T-cell (primary cell): ENCODE data around the gene CNTRL. TPM values are rescaled to one million over a fixed set of nuclear protein-coding genes. Genes with fewer than 3 reads are reported as not detected.
A peak's percentile ranks its signal among the peaks of the same experiment; 100 is the strongest.

ENCODE experiments used
- ATAC-seq, 4 experiments: fragments of 200-7000 bp in 3 of 4; fragments of 150-1000 bp in 1 of 4; cut with Tn5 transposase; replicated peaks in 1 of 4; 1 replicate in 3 of 4; 2 replicates in 1 of 4; pipeline ENCODE4 v1.10.0; 2021; ENCODE audit warnings: moderate library complexity in 3 of 4, mild to moderate bottlenecking in 2 of 4, moderate number of reproducible peaks in 1 of 4
- CTCF ChIA-PET, 2 donors: fragments of 300-600 bp; sonication (Branson Sonifier 250); formaldehyde crosslinking; loops; one replicate each; lab custom pipeline; 2022; ENCODE audit warnings: antibody characterized with exemption in 2 of 2; lab: Charles Lee
- POLR2A ChIA-PET, 2 donors: fragments of 300-600 bp; sonication (Branson Sonifier 250); formaldehyde crosslinking; loops; one replicate each; lab custom pipeline; 2022; ENCODE audit warnings: antibody characterized with exemption in 2 of 2; lab: Charles Lee
- DNase-seq, 35 experiments: peaks; one replicate each; pipeline versions ENCODE4 v3.0.0 to v3.0.0-alpha.2; 2013 to 2023
- H3K27ac ChIP-seq: one replicate; pipeline ENCODE4 v1.5.1; 2013; ENCODE audit warnings: low read length
- H3K27me3 ChIP-seq, 2 experiments: replicated peaks in 1 of 2; 1 replicate in 1 of 2; 2 replicates in 1 of 2; pipeline versions ENCODE4 v1.6.1 to v1.7.0; 2013; ENCODE audit warnings: low read length in 1 of 2, mixed read lengths in 1 of 2; ENCODE audit not compliant: control insufficient read depth in 2 of 2, insufficient read depth in 2 of 2; ENCODE audit errors: extremely low read depth in 1 of 2
- H3K36me3 ChIP-seq, 2 donors: 1 replicate in 1 of 2; 2 replicates in 1 of 2; pipeline versions ENCODE4 v1.6.1 to v1.7.0; 2013; ENCODE audit warnings: low read length in 1 of 2; ENCODE audit not compliant: control insufficient read depth in 2 of 2, insufficient read depth in 1 of 2; ENCODE audit errors: extremely low read depth in 1 of 2
- H3K4me1 ChIP-seq, 2 experiments: 1 replicate in 1 of 2; 2 replicates in 1 of 2; pipeline versions ENCODE4 v1.6.1 to v1.7.0; 2013; ENCODE audit warnings: low read length in 2 of 2, mixed read lengths in 1 of 2; ENCODE audit not compliant: insufficient read depth in 2 of 2, control insufficient read depth in 1 of 2; ENCODE audit errors: extremely low read depth in 1 of 2
- H3K4me3 ChIP-seq, 2 donors: 1 replicate in 1 of 2; 2 replicates in 1 of 2; pipeline versions ENCODE4 v1.5.1 to v1.7.0; 2013; ENCODE audit warnings: mild to moderate bottlenecking in 2 of 2, low read length in 1 of 2, moderate library complexity in 1 of 2; ENCODE audit not compliant: control insufficient read depth in 1 of 2; ENCODE audit errors: extremely low read depth in 1 of 2
- H3K9me3 ChIP-seq: 2 replicates; pipeline ENCODE4 v1.7.0; 2013
- H3K27ac Mint-ChIP-seq, 2 donors: one replicate each; pipeline ENCODE4 v1.8.0; 2020 to 2021; ENCODE audit warnings: mild to moderate bottlenecking in 2 of 2, mixed read lengths in 2 of 2
- H3K27me3 Mint-ChIP-seq, 2 donors: one replicate each; pipeline ENCODE4 v1.8.0; 2021 to 2022; ENCODE audit warnings: mixed read lengths in 2 of 2
- H3K36me3 Mint-ChIP-seq: one replicate; pipeline ENCODE4 v1.8.0; 2021; ENCODE audit warnings: mixed read lengths
- H3K4me1 Mint-ChIP-seq, 3 donors: one replicate each; pipeline ENCODE4 v1.8.0; 2020 to 2022; ENCODE audit warnings: mixed read lengths in 3 of 3, mild to moderate bottlenecking in 1 of 3
- H3K4me3 Mint-ChIP-seq, 3 donors: one replicate each; pipeline ENCODE4 v1.8.0; 2020 to 2022; ENCODE audit warnings: mild to moderate bottlenecking in 3 of 3, mixed read lengths in 3 of 3, moderate library complexity in 3 of 3
- H3K9me3 Mint-ChIP-seq, 3 donors: one replicate each; pipeline ENCODE4 v1.8.0; 2020 to 2022; ENCODE audit warnings: mixed read lengths in 3 of 3
- WGBS: methylation state at CpG from one replicate; pipeline ENCODE4 v1.1.5; 2013; ENCODE audit warnings: missing lambda C conversion rate; ENCODE audit not compliant: insufficient coverage; 5-methylcytosine and 5-hydroxymethylcytosine counted together
- total RNA-seq, 35 experiments: library from RNA in 6 of 35; stranded (reverse) in 6 of 35; fragments of 120-200 nt in 1 of 35; gene quantifications; one replicate each; pipeline versions ENCODE4 v1.2.1 to v1.2.4 and lab custom pipeline; 2013 to 2026

CNTRL gene
- total RNA-seq, 5 donors from 2014 or later (not counting 1 experiment from before 2014, with no cell fraction given): 84.6 to 101 (median 93.7) TPM

DNA sequence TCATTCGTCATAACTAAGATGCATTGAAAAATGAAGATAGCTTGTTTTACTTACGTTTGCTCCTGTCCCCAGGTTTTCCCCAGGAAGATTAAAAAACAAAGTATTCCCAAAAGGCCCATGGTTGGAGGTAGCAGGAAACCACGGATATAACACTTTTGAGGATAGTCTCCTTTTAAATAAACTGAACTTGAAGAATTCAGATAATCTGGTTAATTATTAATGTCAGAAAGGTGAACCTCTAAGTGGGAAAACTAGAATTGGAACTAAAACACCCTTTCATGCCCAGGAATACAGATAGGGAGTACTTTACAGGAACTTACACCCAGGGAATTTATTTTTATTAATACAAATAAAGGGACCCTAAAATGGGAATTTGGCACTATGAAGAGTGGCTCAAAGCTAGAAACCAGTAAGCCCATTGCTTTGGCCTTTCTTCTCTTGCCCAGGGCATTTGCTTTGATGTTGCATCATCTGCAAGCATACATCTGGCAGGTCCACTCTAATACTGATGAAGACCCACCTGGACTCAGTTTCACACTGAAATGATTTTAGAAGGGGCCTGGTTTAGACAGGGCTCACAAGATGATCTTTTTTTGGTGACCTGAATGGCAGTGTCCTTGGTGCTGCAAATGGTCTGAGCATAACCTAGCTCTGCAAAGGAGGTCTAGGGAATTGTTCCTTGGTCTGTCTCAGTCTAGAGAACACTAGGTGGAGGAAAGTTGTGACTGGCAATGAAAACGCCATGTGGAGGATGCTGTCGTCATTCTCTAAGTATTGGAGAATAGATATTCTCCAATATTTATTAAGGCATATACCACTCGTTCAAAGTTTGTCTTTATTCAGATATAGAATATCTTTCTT is 24.4 kb upstream of the CNTRL start, which contains the start of gene C5:
C5 (minus strand) TSS at position 148 of the 861 bp plus-strand sequence; CDS start at position 119, 29 bp downstream.
- Mint-ChIP-seq H3K27me3 (no peaks in the 10 kb centered on the region), H3K27ac (no peak within 1 kb of the TSS), H3K9me3 (no peaks in the 10 kb centered on the region), H3K4me1 (no peaks in the 10 kb centered on the region), H3K36me3 (no peaks in the 10 kb centered on the region), H3K4me3 (no peak within 1 kb of the TSS)
- ChIA-PET POLR2A (interaction anchor here in 1 of 2 donors (0.6 kb wide), 1 partner anchor 164 kb away, joined by 3 read pairs; no protein-coding TSS in a partner anchor), CTCF (interaction anchor here (0.6 to 2.1 kb wide), 4 partner anchors 9 to 15 kb away, joined by 3 to 5 read pairs (median 3); no protein-coding TSS in a partner anchor)
- DNase-seq (no peak), ATAC-seq (no peak)
- no CpG with 5 or more reads among the region's 6 CpGs for WGBS
- Histone ChIP-seq H3K27ac (no peak within 1 kb of the TSS), H3K4me3 (no peak within 1 kb of the TSS), H3K4me1 (no peaks in the 10 kb centered on the region), H3K27me3 (no peaks in the 10 kb centered on the region), H3K9me3 (no peaks in the 10 kb centered on the region), H3K36me3 (no peaks in the 10 kb centered on the region)

DNA sequence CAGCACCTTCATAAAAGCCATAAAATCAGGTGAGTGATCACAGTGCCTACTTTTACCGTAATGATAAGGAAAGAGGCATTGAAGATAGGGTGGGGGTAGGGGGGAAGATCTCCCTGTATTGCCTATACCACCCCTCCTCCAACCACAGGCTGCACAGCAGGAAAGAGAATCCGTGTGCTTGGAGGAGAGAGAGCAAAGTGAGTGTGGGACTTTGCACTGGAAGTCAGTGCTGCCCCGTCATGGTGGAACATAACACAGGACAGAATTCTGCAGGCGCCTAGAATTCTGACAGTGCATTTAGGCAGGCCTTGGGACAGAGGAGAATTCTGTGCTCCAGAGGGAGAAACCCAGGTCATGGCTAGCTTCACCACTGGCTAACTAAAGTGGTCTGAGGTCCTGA is 21.2 kb upstream of the CNTRL start:
- H3K4me3 ChIP-seq: no peak overlapping the region
- no peaks in the 10 kb centered on the region for H3K9me3 ChIP-seq
- peaks cover 0 to 11% (median 7%) of the 10 kb centered on the region in 3 donors for H3K9me3 Mint-ChIP-seq
- no peak overlapping the region for H3K27ac Mint-ChIP-seq
- ATAC-seq (no peak), DNase-seq (no peak)
- H3K4me1 Mint-ChIP-seq: no peaks in the 10 kb centered on the region
- no peak overlapping the region for H3K4me3 Mint-ChIP-seq
- 80% methylated on average over 2 of the region's 4 CpGs for WGBS
- ChIA-PET POLR2A (no interaction called here), CTCF (no interaction called here)
- H3K27ac ChIP-seq: no peak overlapping the region
- H3K27me3 Mint-ChIP-seq: no peaks in the 10 kb centered on the region
- H3K36me3 ChIP-seq: no peaks in the 10 kb centered on the region
- H3K4me1 ChIP-seq: no peaks in the 10 kb centered on the region
- peaks cover 10% of the 10 kb centered on the region for H3K36me3 Mint-ChIP-seq
- H3K27me3 ChIP-seq: no peaks in the 10 kb centered on the region

DNA sequence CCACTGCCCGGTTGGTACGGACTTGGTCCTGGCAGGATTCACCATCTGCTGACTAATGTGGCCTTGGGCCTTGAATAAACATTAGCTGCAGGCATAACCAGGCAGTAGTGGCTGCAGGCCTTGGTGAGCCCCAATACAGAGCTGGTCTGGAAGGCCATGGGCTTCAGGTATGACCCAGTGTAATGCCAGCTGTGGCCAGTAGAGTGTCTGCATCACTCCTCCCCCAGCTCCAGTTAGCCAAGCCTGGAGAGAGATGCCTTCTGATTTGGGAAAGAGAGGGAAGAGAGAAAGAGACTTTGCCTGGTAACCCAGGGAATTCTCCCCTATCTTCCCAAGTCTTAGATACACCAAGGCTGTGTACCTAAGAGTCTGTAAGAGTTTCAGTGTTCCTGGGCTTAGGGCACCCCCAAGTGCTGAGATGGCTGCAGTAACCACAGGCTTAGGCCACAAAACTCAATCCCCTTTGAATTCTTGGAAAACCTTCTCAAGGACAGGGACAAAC is 19.1 kb upstream of the CNTRL start:
- Mint-ChIP-seq H3K4me1 (peaks cover 0 to 4% (median 3%) of the 10 kb centered on the region in 3 donors), H3K27ac (no peak overlapping the region), H3K9me3 (peaks cover 0 to 11% (median 7%) of the 10 kb centered on the region in 3 donors), H3K4me3 (no peak overlapping the region), H3K27me3 (no peaks in the 10 kb centered on the region), H3K36me3 (peaks cover 10% of the 10 kb centered on the region)
- ATAC-seq (no peak), DNase-seq (peak in 1 of 35 experiments; percentile 6)
- Histone ChIP-seq H3K27me3 (no peaks in the 10 kb centered on the region), H3K36me3 (no peaks in the 10 kb centered on the region), H3K27ac (no peak overlapping the region), H3K4me1 (no peaks in the 10 kb centered on the region), H3K9me3 (no peaks in the 10 kb centered on the region), H3K4me3 (no peak overlapping the region)
- 94% methylated on average over 2 of the region's 2 CpGs for WGBS
- POLR2A ChIA-PET: no interaction called here
- CTCF ChIA-PET: interaction anchor here (0.6 to 0.9 kb wide), 3 partner anchors 10 to 298 kb away, joined by 3 to 4 read pairs (median 3); no protein-coding TSS in a partner anchor

DNA sequence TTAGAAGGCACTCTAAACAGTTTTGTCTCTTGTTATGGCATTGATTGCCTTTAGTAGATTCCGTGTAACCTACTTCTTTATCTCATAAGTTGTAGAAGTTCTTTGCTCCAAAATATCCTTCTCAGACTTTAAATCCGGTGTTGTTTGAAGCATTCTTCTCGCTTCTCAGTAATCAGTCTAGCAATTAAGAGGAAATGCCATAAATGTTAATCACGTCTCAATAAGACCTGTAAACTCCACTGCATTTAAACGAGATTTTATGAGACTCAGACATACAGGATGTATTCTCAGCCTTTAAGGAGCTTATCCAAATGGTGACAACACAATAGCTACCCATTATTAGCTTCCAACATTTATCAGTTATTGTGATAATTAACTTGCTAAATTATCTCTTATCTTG is 16.9 kb upstream of the CNTRL start:
- no peak overlapping the region for H3K27ac Mint-ChIP-seq
- WGBS: no CpG with 5 or more reads among the region's 5 CpGs
- DNase-seq: no peak
- H3K9me3 ChIP-seq: no peaks in the 10 kb centered on the region
- CTCF ChIA-PET: interaction anchor here (0.5 to 1.0 kb wide), 3 partner anchors 264 to 500 kb away, joined by 3 to 7 read pairs (median 3); no protein-coding TSS in a partner anchor
- H3K36me3 ChIP-seq: no peaks in the 10 kb centered on the region
- H3K27me3 Mint-ChIP-seq: no peaks in the 10 kb centered on the region
- H3K27me3 ChIP-seq: no peaks in the 10 kb centered on the region
- no peak overlapping the region for H3K4me3 ChIP-seq
- H3K36me3 Mint-ChIP-seq: peaks cover 10% of the 10 kb centered on the region
- no peak overlapping the region for H3K4me3 Mint-ChIP-seq
- no peak overlapping the region for H3K27ac ChIP-seq
- peaks cover 0 to 11% (median 7%) of the 10 kb centered on the region in 3 donors for H3K9me3 Mint-ChIP-seq
- H3K4me1 Mint-ChIP-seq: peaks cover 9 to 15% (median 12%) of the 10 kb centered on the region in 3 donors
- peaks cover 0 to 7% of the 10 kb centered on the region in 2 experiments for H3K4me1 ChIP-seq
- POLR2A ChIA-PET: no interaction called here
- no peak for ATAC-seq

DNA sequence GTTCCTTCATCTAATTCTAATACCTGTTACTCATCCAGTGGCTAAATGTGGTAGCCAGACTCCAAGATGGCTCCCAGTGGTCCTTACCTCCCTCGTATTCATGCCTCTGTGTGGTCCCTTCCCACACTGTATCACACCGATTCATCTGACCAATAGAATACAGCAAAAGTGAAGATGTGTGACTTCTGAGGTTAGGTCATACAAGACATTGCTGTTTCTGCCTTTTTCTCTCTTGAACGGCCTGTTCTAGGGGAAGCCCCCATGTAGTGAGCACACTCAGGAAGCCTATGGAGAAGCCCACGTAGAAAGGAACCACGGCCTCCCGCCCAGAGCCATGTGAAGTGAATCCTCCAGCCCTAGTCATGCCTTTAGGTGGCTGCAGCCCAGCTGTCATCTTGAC is 15.2 kb upstream of the CNTRL start:
- ChIA-PET POLR2A (interaction anchor here (0.5 to 1.4 kb wide), 3 partner anchors 11 to 434 kb away, joined by 3 to 11 read pairs (median 5); no protein-coding TSS in a partner anchor), CTCF (interaction anchor here (0.5 to 3.5 kb wide), 25 partner anchors 8 to 306 kb away, joined by 3 to 63 read pairs (median 4); no protein-coding TSS in a partner anchor)
- Mint-ChIP-seq H3K4me1 (peaks cover 14 to 20% (median 20%) of the 10 kb centered on the region in 3 donors), H3K27me3 (no peaks in the 10 kb centered on the region), H3K9me3 (peaks cover 0 to 11% (median 7%) of the 10 kb centered on the region in 3 donors), H3K27ac (no peak overlapping the region), H3K4me3 (no peak overlapping the region), H3K36me3 (peaks cover 10% of the 10 kb centered on the region)
- Histone ChIP-seq H3K27me3 (no peaks in the 10 kb centered on the region), H3K4me3 (no peak overlapping the region), H3K27ac (no peak overlapping the region), H3K36me3 (no peaks in the 10 kb centered on the region), H3K4me1 (peaks cover 0 to 11% of the 10 kb centered on the region in 2 experiments), H3K9me3 (no peaks in the 10 kb centered on the region)
- 0% methylated on average over 1 of the region's 6 CpGs for WGBS
- DNase-seq: no peak
- no peak for ATAC-seq

DNA sequence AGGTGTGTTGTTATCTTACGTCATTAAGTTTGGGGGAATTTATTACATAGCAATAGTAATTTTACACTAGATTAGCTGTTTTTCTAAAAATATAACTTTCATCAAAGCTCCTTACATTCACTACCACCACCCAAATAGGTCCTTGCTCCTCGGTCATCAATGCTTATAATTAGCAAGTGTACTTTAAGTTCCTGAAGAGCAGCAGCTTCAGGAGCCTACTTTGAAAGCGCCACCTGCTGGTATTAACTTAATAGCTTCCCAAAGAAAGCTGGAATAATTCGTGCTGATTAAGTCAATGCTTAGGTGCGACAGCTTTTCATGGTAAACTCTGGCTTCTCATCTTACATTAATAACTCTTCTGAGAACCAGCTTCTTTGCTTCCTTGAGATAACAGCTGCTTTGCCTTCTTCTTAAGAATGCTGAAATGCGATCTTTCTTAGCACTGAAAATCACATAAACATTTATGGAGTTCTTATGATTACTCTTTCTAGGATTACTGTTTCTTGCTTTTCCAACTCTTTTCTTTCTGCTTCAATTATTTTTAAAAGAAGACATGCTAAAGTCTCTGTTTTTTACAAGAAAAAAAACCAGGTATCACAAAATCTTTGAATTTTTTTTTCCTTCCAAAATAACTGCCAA is 14.6 kb upstream of the CNTRL start:
- 3% methylated on average over 3 of the region's 6 CpGs for WGBS
- Mint-ChIP-seq H3K4me1 (peaks cover 14 to 20% (median 20%) of the 10 kb centered on the region in 3 donors), H3K4me3 (no peak overlapping the region), H3K9me3 (peaks cover 0 to 11% (median 7%) of the 10 kb centered on the region in 3 donors), H3K27ac (no peak overlapping the region), H3K27me3 (no peaks in the 10 kb centered on the region), H3K36me3 (peaks cover 10% of the 10 kb centered on the region)
- ChIA-PET POLR2A (interaction anchor here (0.5 to 1.4 kb wide), 3 partner anchors 10 to 434 kb away, joined by 3 to 11 read pairs (median 5); no protein-coding TSS in a partner anchor), CTCF (interaction anchor here (0.5 to 3.5 kb wide), 29 partner anchors 9 to 307 kb away, joined by 3 to 63 read pairs (median 4); no protein-coding TSS in a partner anchor)
- H3K27me3 ChIP-seq: no peaks in the 10 kb centered on the region
- no peak overlapping the region for H3K4me3 ChIP-seq
- no peak for ATAC-seq
- H3K9me3 ChIP-seq: no peaks in the 10 kb centered on the region
- no peak overlapping the region for H3K27ac ChIP-seq
- DNase-seq: peak in 14 of 35 experiments; percentile 3 to 75 (median 23)
- H3K4me1 ChIP-seq: peaks cover 0 to 11% of the 10 kb centered on the region in 2 experiments
- no peaks in the 10 kb centered on the region for H3K36me3 ChIP-seq
